HepG2 (cell line): Measurements from ENCODE around the gene NUAK2. TPM values are rescaled to one million over a fixed set of nuclear protein-coding genes. Genes with fewer than 3 reads are reported as not detected.

Source experiments
- ATAC-seq: fragments of 200-7000 bp; cut with Tn5 transposase; 3 replicates; pipeline ENCODE4 v1.9.1; 2020; ENCODE audit warnings: mild to moderate bottlenecking, moderate library complexity
- BruUV-seq: library from RNA; stranded (reverse); fragments of 400-500 nt; replicated peaks from 2 replicates; lab custom pipeline; 2021; lab: Mats Ljungman, UMichigan
- CTCF ChIA-PET: fragments of 300-600 bp; formaldehyde crosslinking; extraction: SDS; loops from one replicate; lab custom pipeline; 2021; ENCODE audit warnings: low total read pairs, inconsistent platforms, low intra/inter-chr PET ratio; lab: Yijun Ruan, JAX
- POLR2A ChIA-PET: fragments of 350-600 bp; sonication (Branson Sonifier 250); formaldehyde crosslinking; loops from one replicate; lab custom pipeline; 2020; ENCODE audit warnings: antibody characterized with exemption, inconsistent platforms; lab: Yijun Ruan, JAX
- DNase-seq: peaks from one replicate; pipeline ENCODE4 v3.0.0-alpha.2; 2015; ENCODE audit warnings: low spot score
- FAIRE-seq: peaks from 3 replicates; lab custom pipeline; 2011; peaks lifted over from hg19 to GRCh38; lab: Jason Lieb, UNC
- H2AFZ ChIP-seq: one replicate; pipeline ENCODE4 v1.6.1; 2011; ENCODE audit warnings: low read length, inconsistent platforms
- H3K27ac ChIP-seq: fragments of 300-600 bp; 3 replicates; pipeline ENCODE4 v1.8.0; 2011; ENCODE audit warnings: mixed run types, mild to moderate bottlenecking, mixed read lengths, low read length, inconsistent platforms; ENCODE audit not compliant: insufficient read depth; ENCODE audit errors: extremely low read length
- H3K27me3 ChIP-seq, 2 experiments: fragments of 200-600 bp in 1 of 2; 2 replicates in 1 of 2; 3 replicates in 1 of 2; pipeline versions ENCODE4 v1.6.0 to v1.8.0; 2011; ENCODE audit warnings: low read length in 2 of 2, mild to moderate bottlenecking in 2 of 2, moderate library complexity in 2 of 2, inconsistent platforms in 1 of 2; ENCODE audit not compliant: insufficient read depth in 2 of 2, control insufficient read depth in 1 of 2
- H3K36me3 ChIP-seq, 2 experiments: fragments of 200-600 bp in 1 of 2; replicated peaks in 1 of 2; 2 replicates in 1 of 2; 3 replicates in 1 of 2; pipeline versions ENCODE4 v1.5.1 to v1.8.0; 2011; ENCODE audit warnings: low read length in 2 of 2, inconsistent platforms in 1 of 2; ENCODE audit not compliant: insufficient read depth in 2 of 2, control insufficient read depth in 1 of 2
- H3K4me1 ChIP-seq: 2 replicates; pipeline ENCODE4 v1.5.1; 2012; ENCODE audit warnings: low read length, inconsistent platforms; ENCODE audit not compliant: insufficient read depth
- H3K4me2 ChIP-seq: 2 replicates; pipeline ENCODE4 v1.6.0; 2011; ENCODE audit warnings: low read depth, low read length, inconsistent platforms
- H3K4me3 ChIP-seq, 3 experiments: fragments of 200-600 bp in 1 of 3; sonication (generic), shearing (Covaris generic) in 1 of 3; replicated peaks in 1 of 3; 2 replicates each; pipeline ENCODE4 v1.5.1; 2011 to 2016; ENCODE audit warnings: low read length in 3 of 3, inconsistent platforms in 2 of 3, low read depth in 2 of 3, mild to moderate bottlenecking in 2 of 3, control low read depth in 1 of 3, mixed read lengths in 1 of 3; ENCODE audit not compliant: insufficient read depth in 1 of 3
- H3K79me2 ChIP-seq: one replicate; pipeline ENCODE4 v1.6.1; 2011; ENCODE audit warnings: low read length, inconsistent platforms; ENCODE audit not compliant: insufficient read depth
- H3K9ac ChIP-seq: 2 replicates; pipeline ENCODE4 v1.6.0; 2011; ENCODE audit warnings: mild to moderate bottlenecking, low read depth, low read length, inconsistent platforms; ENCODE audit not compliant: insufficient read depth
- H3K9me3 ChIP-seq: 2 replicates; pipeline ENCODE4 v1.5.1; 2012; ENCODE audit warnings: mild to moderate bottlenecking, low read length
- H4K20me1 ChIP-seq: 2 replicates; pipeline ENCODE4 v1.6.0; 2011; ENCODE audit warnings: inconsistent platforms, mild to moderate bottlenecking, low read length, moderate library complexity; ENCODE audit not compliant: insufficient read depth
- ATF5 ChIP-seq: sonication (generic); formaldehyde crosslinking; IDR thresholded peaks from 2 replicates; pipeline ENCODE4 v1.4.0; 2020; ENCODE audit warnings: mild to moderate bottlenecking, low read depth, missing genetic modification reagents
- ISL2 ChIP-seq: sonication (generic); formaldehyde crosslinking; IDR thresholded peaks from 2 replicates; pipeline ENCODE4 v1.5.0; 2020; ENCODE audit warnings: missing genetic modification reagents
- NR3C1 ChIP-seq: sonication (generic); formaldehyde crosslinking; IDR thresholded peaks from 2 replicates; pipeline ENCODE4 v1.4.0; 2020; ENCODE audit warnings: missing genetic modification reagents
- PHF5A ChIP-seq: IDR thresholded peaks from one replicate; pipeline ENCODE4 v1.6.1; 2018; ENCODE audit warnings: low read depth, missing genetic modification reagents; ENCODE audit not compliant: unreplicated experiment
- RELA ChIP-seq: sonication (generic); formaldehyde crosslinking; IDR thresholded peaks from 2 replicates; pipeline ENCODE4 v1.4.0; 2020; ENCODE audit warnings: missing genetic modification reagents
- RXRB ChIP-seq: IDR thresholded peaks from 2 replicates; pipeline ENCODE4 v1.6.1; 2016; ENCODE audit warnings: borderline replicate concordance, missing genetic modification reagents, missing compliant biosample characterization
- SRSF9 ChIP-seq: fragments of 200-400 bp; formaldehyde crosslinking; IDR thresholded peaks from 2 replicates; pipeline ENCODE4 v1.6.1; 2018; ENCODE audit warnings: borderline replicate concordance, mild to moderate bottlenecking, low read depth, low read length; ENCODE audit not compliant: insufficient read depth, poor library complexity, severe bottlenecking
- TBX2 ChIP-seq: sonication (generic); formaldehyde crosslinking; IDR thresholded peaks from 2 replicates; pipeline ENCODE4 v1.5.0; 2020; ENCODE audit warnings: missing genetic modification reagents, mild to moderate bottlenecking, borderline replicate concordance
- YY1 ChIP-seq: IDR thresholded peaks from 2 replicates; pipeline ENCODE4 v1.6.1; 2011; ENCODE audit warnings: low read length, low read depth, moderate library complexity, mild to moderate bottlenecking; ENCODE audit not compliant: insufficient read depth, insufficient replicate concordance
- ZBTB4 ChIP-seq: sonication (generic); formaldehyde crosslinking; IDR thresholded peaks from 2 replicates; pipeline ENCODE4 v1.4.0; 2020; ENCODE audit warnings: missing genetic modification reagents, mild to moderate bottlenecking, borderline replicate concordance
- ZFY ChIP-seq: sonication (generic); formaldehyde crosslinking; IDR thresholded peaks from 2 replicates; pipeline ENCODE4 v1.4.0; 2020; ENCODE audit warnings: missing genetic modification reagents
- ZNF510 ChIP-seq: sonication (generic); formaldehyde crosslinking; IDR thresholded peaks from 2 replicates; pipeline ENCODE4 v1.4.0; 2020; ENCODE audit warnings: low read depth, mild to moderate bottlenecking, missing genetic modification reagents
- WGBS: methylation state at CpG from one replicate; pipeline ENCODE4 v1.1.6; 2017; ENCODE audit warnings: low lambda C conversion rate; 5-methylcytosine and 5-hydroxymethylcytosine counted together
- in situ Hi-C: cut with HindIII; loops from 2 replicates; pipeline ENCODE4 v1.10.0; 2017; ENCODE audit warnings: low pct_unique_long_range_greater_than_20kb; ENCODE audit not compliant: extremely low pct_ligation_motif_present
- intact Hi-C: fragments of 100-400 bp; cut with micrococcal nuclease; formaldehyde crosslinking; loops from one replicate; pipeline ENCODE4 v1.10.0; 2022; ENCODE audit not compliant: unreplicated experiment
- polyA plus RNA-seq, 8 experiments: library from polyadenylated mRNA; depleted of rRNA in 3 of 8; stranded (reverse) in 7 of 8; unstranded in 1 of 8; fragments of >200 nt; fragmentation: Illumina TruSeq in 4 of 8; extraction: Trizol in 4 of 8; gene quantifications; 2 replicates each; pipeline versions ENCODE4 v1.2.1 to v1.2.3, GENCODE V29; 2011 to 2016; ENCODE audit warnings: low read depth in 4 of 8, missing spikeins in 1 of 8, mixed read lengths in 1 of 8; ENCODE audit not compliant: insufficient read depth in 1 of 8
- total RNA-seq, 5 experiments: library from RNA; depleted of rRNA; stranded (reverse); fragments of >200 nt; fragmentation: Illumina TruSeq; extraction: Trizol; gene quantifications; 2 replicates each; pipeline ENCODE4 v1.2.3, GENCODE V29; 2016; ENCODE audit warnings: low read depth in 1 of 5
- TF ChIP-seq, protein P1 (sequence below): sonication (generic); formaldehyde crosslinking; IDR thresholded peaks from 2 replicates; pipeline ENCODE4 v1.4.0; 2020; ENCODE audit warnings: missing genetic modification reagents

Gene NUAK2
- total and polyA plus RNA-seq, 2 of the 13 experiments (the other 11 are each of a cell fraction or from before 2014, with no cell fraction given) = 0.75 to 1.1 TPM

DNA sequence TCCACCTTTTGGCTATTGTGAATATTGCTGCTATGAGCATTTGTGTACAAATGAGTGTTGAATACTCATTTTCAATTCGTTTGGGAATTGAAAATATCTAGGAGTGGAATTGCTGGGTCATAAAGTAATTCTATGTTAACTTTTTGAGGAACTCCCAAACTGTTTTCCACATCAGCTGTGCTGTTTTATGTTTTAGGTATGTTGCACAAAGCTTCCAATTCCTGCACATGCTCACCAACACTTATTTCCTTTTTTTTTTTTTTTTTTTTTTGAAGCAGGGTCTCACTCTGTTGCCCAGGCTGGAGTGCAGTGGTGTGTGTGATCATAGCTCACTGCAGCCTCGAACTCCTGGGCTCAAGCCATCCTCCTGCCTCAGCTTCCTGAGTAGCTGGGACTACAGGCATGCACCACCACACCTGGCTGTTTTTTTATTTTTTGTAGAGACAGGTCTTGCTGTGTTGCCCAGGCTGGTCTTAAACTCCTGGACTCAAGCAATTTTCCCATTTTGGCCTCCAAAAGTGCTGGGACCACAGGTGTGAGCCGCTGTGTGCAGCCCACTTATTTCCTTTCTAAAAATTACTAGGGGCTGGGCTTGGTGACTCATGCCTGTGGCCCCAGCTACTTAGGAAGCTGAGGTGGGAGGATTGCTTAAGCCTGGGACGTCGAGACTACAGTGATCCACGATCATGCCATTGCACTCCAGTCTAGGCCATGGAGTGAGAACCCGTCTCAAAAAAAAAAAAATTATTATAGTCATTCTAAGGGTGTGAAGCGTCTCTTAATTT lies 60.4 kb downstream of the NUAK2 start:
- DNase-seq = no peak

DNA sequence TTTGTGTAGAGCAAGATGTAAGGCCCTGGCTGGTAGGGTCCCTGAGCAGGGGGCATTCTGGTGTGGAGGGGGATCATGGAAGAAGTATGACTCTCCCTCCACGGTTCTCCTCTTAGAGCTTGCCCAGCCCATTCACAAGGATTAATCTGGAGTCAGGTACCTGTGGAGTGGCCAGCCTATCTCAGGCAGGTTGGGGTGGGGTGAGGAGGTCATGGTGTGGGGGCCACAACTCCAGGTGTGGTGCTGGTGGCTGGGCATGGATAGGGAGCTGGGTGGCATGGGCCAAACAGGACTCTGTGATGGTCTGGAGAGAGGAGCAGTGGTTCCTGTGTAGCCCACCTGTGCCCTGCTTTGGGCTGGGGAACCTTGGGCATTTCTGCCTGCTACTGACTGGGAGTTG lies 61.5 kb downstream of the NUAK2 start:
- no peak overlapping the region for H2AFZ ChIP-seq
- H3K4me2 ChIP-seq = no peak overlapping the region
- H3K4me3 ChIP-seq = no peak overlapping the region
- H3K27ac ChIP-seq = no peak overlapping the region
- no TSS peak for BruUV-seq
- ChIA-PET POLR2A (interaction anchor here (1.4 kb wide), 1 partner anchor 30 kb away, joined by 3 read pairs; no protein-coding TSS in a partner anchor), CTCF (no interaction called here)
- H3K9me3 ChIP-seq = no peaks in the 10 kb centered on the region
- WGBS = 0% methylated on average over 1 of the region's 1 CpG
- peaks cover 22% of the 10 kb centered on the region for H3K4me1 ChIP-seq
- H3K27me3 ChIP-seq = peaks cover 3 to 48% of the 10 kb centered on the region in 2 experiments
- FAIRE-seq = no peak
- H4K20me1 ChIP-seq = no peaks in the 10 kb centered on the region
- no peak for DNase-seq
- no peak overlapping the region for H3K9ac ChIP-seq
- intact Hi-C loops (loop anchor here (5.0 kb wide), 1 partner anchor 138 kb away; the partner anchor contains the start of gene RBBP5), in situ Hi-C loops (loop anchor here (5.0 to 10.0 kb wide), 2 partner anchors 195 to 283 kb away; no protein-coding TSS in a partner anchor)
- no peaks in the 10 kb centered on the region for H3K79me2 ChIP-seq
- H3K36me3 ChIP-seq = no peaks in the 10 kb centered on the region
- ATAC-seq = no peak
- no peak for TF ChIP-seq ZFY (CRISPR knock-in tag)
- TF ChIP-seq YY1 = no peak
- TF ChIP-seq ZBTB4 (CRISPR knock-in tag) = no peak
- no peak for TF ChIP-seq SRSF9
- TF ChIP-seq, protein P1, sequence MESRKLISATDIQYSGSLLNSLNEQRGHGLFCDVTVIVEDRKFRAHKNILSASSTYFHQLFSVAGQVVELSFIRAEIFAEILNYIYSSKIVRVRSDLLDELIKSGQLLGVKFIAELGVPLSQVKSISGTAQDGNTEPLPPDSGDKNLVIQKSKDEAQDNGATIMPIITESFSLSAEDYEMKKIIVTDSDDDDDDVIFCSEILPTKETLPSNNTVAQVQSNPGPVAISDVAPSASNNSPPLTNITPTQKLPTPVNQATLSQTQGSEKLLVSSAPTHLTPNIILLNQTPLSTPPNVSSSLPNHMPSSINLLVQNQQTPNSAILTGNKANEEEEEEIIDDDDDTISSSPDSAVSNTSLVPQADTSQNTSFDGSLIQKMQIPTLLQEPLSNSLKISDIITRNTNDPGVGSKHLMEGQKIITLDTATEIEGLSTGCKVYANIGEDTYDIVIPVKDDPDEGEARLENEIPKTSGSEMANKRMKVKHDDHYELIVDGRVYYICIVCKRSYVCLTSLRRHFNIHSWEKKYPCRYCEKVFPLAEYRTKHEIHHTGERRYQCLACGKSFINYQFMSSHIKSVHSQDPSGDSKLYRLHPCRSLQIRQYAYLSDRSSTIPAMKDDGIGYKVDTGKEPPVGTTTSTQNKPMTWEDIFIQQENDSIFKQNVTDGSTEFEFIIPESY (CRISPR knock-in tag) = no peak
- no peak for TF ChIP-seq RXRB (CRISPR knock-in tag)

More for the DNA sequence above, 60.4 kb downstream of the NUAK2 start:
- Histone ChIP-seq H3K4me1 (peaks cover 22% of the 10 kb centered on the region), H3K27ac (no peak overlapping the region), H3K79me2 (no peaks in the 10 kb centered on the region), H4K20me1 (no peaks in the 10 kb centered on the region), H2AFZ (no peak overlapping the region), H3K4me2 (no peak overlapping the region), H3K36me3 (no peaks in the 10 kb centered on the region), H3K9ac (no peak overlapping the region), H3K9me3 (no peaks in the 10 kb centered on the region), H3K4me3 (no peak overlapping the region), H3K27me3 (peaks cover 3 to 48% of the 10 kb centered on the region in 2 experiments)
- 4% methylated on average over 8 of the region's 8 CpGs for WGBS
- ChIA-PET POLR2A (interaction anchor here (0.6 kb wide), 4 partner anchors 9 to 795 kb away, joined by 3 to 4 read pairs (median 3); no protein-coding TSS in a partner anchor), CTCF (no interaction called here)
- TF ChIP-seq ISL2 (CRISPR knock-in tag) (no peak), ZNF510 (CRISPR knock-in tag) (no peak), ATF5 (CRISPR knock-in tag) (no peak), NR3C1 (CRISPR knock-in tag) (no peak), TBX2 (CRISPR knock-in tag) (no peak), PHF5A (CRISPR knock-in tag) (no peak), RELA (no peak)
- in situ Hi-C loops (no loop called here), intact Hi-C loops (no loop called here)
- FAIRE-seq (no peak), ATAC-seq (no peak)
- BruUV-seq = no TSS peak
